DMS 273 treated with DMSO at 0.1 percent for 48 hours (cell line): ENCODE data around the gene TMEM109.

Source experiments
- DNase-seq: peaks from one replicate; lab custom pipeline; 2025; lab: John Stamatoyannopoulos, UW

TMEM109 gene

GRCh38 chr11:60910281-60910687, 3.7 kb upstream of the TMEM109 start:
- no peak for DNase-seq

- DNase-seq, result no peak
Measured at GRCh38 chr11:60910711-60911380, 3.1 kb upstream of the TMEM109 start.

- DNase-seq, result no peak
Measured at GRCh38 chr11:60912223-60912850, 1.6 kb upstream of the TMEM109 start.

- DNase-seq, result no peak
Measured at GRCh38 chr11:60912851-60913528, 968 bp upstream of the TMEM109 start.

- no peak for DNase-seq
Measured at GRCh38 chr11:60914633-60915247, 782 bp downstream of the TMEM109 start.

GRCh38 chr11:60915248-60915914, 1.4 kb downstream of the TMEM109 start:
- peak; percentile 42 for DNase-seq

GRCh38 chr11:60916669-60917206, 2.8 kb downstream of the TMEM109 start:
- DNase-seq, result peak; percentile 9

GRCh38 chr11:60917267-60917666, 3.3 kb downstream of the TMEM109 start:
- no peak for DNase-seq

- no peak for DNase-seq
Measured at GRCh38 chr11:60918251-60918938, 4.4 kb downstream of the TMEM109 start.

GRCh38 chr11:60918939-60919265, 4.9 kb downstream of the TMEM109 start:
- DNase-seq, result no peak

- no peak for DNase-seq
Measured at GRCh38 chr11:60919320-60919719, 5.4 kb downstream of the TMEM109 start.

GRCh38 chr11:60919956-60920355, 6.0 kb downstream of the TMEM109 start:
- no peak for DNase-seq

- no peak for DNase-seq
Measured at GRCh38 chr11:60921259-60921658, 7.3 kb downstream of the TMEM109 start.

GRCh38 chr11:60921777-60922335, 7.9 kb downstream of the TMEM109 start:
- no peak for DNase-seq

GRCh38 chr11:60922906-60923305, 8.9 kb downstream of the TMEM109 start:
- no peak for DNase-seq

- no peak for DNase-seq
Measured at GRCh38 chr11:60923326-60923725, 9.4 kb downstream of the TMEM109 start.

- DNase-seq, result no peak
Measured at GRCh38 chr11:60923800-60924109, 9.8 kb downstream of the TMEM109 start.

- peak; percentile 51 for DNase-seq
Measured at GRCh38 chr11:60924110-60924905, 10.3 kb downstream of the TMEM109 start, which contains the start of gene TMEM132A. Gene TMEM132A, plus strand, starts transcription at chr11:60924460. Its CDS starts 174 bp downstream, at chr11:60924634.

GRCh38 chr11:60924906-60925853, 11.2 kb downstream of the TMEM109 start:
- no peak for DNase-seq
